HepG2 (cell line): ENCODE results near the gene TMEM186. TPM values are rescaled to one million over a fixed set of nuclear protein-coding genes. Genes with fewer than 3 reads are reported as not detected.

Experiments used
- CREB1 ChIP-seq, 2 experiments: fragments of 450-650 bp in 1 of 2; IDR thresholded peaks; 2 replicates each; pipeline ENCODE4 v1.6.1; 2016 to 2017; ENCODE audit warnings: control low read depth in 1 of 2, mild to moderate bottlenecking in 1 of 2, missing compliant biosample characterization in 1 of 2, missing genetic modification characterization in 1 of 2
- FOXP4 ChIP-seq: sonication (generic); formaldehyde crosslinking; IDR thresholded peaks from 2 replicates; pipeline ENCODE4 v1.4.0; 2020; ENCODE audit warnings: missing genetic modification reagents
- GATAD2A ChIP-seq: IDR thresholded peaks from 2 replicates; pipeline ENCODE4 v1.6.1; 2016
- KDM1A ChIP-seq: IDR thresholded peaks from 2 replicates; pipeline ENCODE4 v1.6.1; 2016; ENCODE audit warnings: missing compliant biosample characterization
- KLF11 ChIP-seq: IDR thresholded peaks from 2 replicates; pipeline ENCODE4 v1.6.1; 2016; ENCODE audit warnings: missing compliant biosample characterization
- LBX2 ChIP-seq: sonication (generic); formaldehyde crosslinking; IDR thresholded peaks from 2 replicates; pipeline ENCODE4 v1.5.0; 2020; ENCODE audit warnings: missing genetic modification reagents, mild to moderate bottlenecking, borderline replicate concordance
- MBNL3 ChIP-seq: fragments of 250-450 bp; sonication (Bioruptor Pico); conservative IDR thresholded peaks from 2 replicates; pipeline ENCODE4 v1.8.0; 2022; ENCODE audit warnings: mild to moderate bottlenecking, inconsistent platforms
- SAP130 ChIP-seq: IDR thresholded peaks from 2 replicates; pipeline ENCODE4 v1.6.1; 2016; ENCODE audit warnings: low read depth
- TARDBP ChIP-seq: sonication (generic); formaldehyde crosslinking; IDR thresholded peaks from 2 replicates; pipeline ENCODE4 v1.8.0; 2022; ENCODE audit warnings: mild to moderate bottlenecking, missing genetic modification reagents
- U2AF1 ChIP-seq: fragments of 200-400 bp; formaldehyde crosslinking; optimal IDR thresholded peaks from 2 replicates; pipeline ENCODE3; 2017; ENCODE audit warnings: mild to moderate bottlenecking, low read depth, low read length
- ZBTB10 ChIP-seq: sonication (generic); formaldehyde crosslinking; IDR thresholded peaks from 2 replicates; pipeline ENCODE4 v1.4.0; 2020; ENCODE audit warnings: missing genetic modification reagents, borderline replicate concordance
- ZHX2 ChIP-seq, 2 experiments: sonication (generic) in 1 of 2; formaldehyde crosslinking in 1 of 2; IDR thresholded peaks; 2 replicates each; pipeline versions ENCODE4 v1.6.1 to v1.9.0; 2014 to 2022; ENCODE audit warnings: antibody characterized with exemption in 1 of 2, borderline replicate concordance in 1 of 2, inconsistent platforms in 1 of 2, low read depth in 1 of 2, missing genetic modification reagents in 1 of 2
- ZNF138 ChIP-seq: sonication (generic); formaldehyde crosslinking; IDR thresholded peaks from 2 replicates; pipeline ENCODE4 v1.5.0; 2020; ENCODE audit warnings: mild to moderate bottlenecking, low read depth, missing genetic modification reagents
- ZNF430 ChIP-seq: sonication (generic); formaldehyde crosslinking; IDR thresholded peaks from 2 replicates; pipeline ENCODE4 v1.9.0; 2021; ENCODE audit warnings: mild to moderate bottlenecking, missing genetic modification reagents
- ZNF546 ChIP-seq: sonication (generic); formaldehyde crosslinking; conservative IDR thresholded peaks from 2 replicates; pipeline ENCODE4 v1.8.1; 2023; ENCODE audit warnings: mild to moderate bottlenecking, missing genetic modification reagents
- polyA plus RNA-seq, 8 experiments: library from polyadenylated mRNA; depleted of rRNA in 3 of 8; stranded (reverse) in 7 of 8; unstranded in 1 of 8; fragments of >200 nt; fragmentation: Illumina TruSeq in 4 of 8; extraction: Trizol in 4 of 8; gene quantifications; 2 replicates each; pipeline versions ENCODE4 v1.2.1 to v1.2.3, GENCODE V29; 2011 to 2016; ENCODE audit warnings: low read depth in 4 of 8, missing spikeins in 1 of 8, mixed read lengths in 1 of 8; ENCODE audit not compliant: insufficient read depth in 1 of 8
- total RNA-seq, 5 experiments: library from RNA; depleted of rRNA; stranded (reverse); fragments of >200 nt; fragmentation: Illumina TruSeq; extraction: Trizol; gene quantifications; 2 replicates each; pipeline ENCODE4 v1.2.3, GENCODE V29; 2016; ENCODE audit warnings: low read depth in 1 of 5

The TMEM186 gene
- total and polyA plus RNA-seq, 2 of the 13 experiments (the other 11 are each of a cell fraction or from before 2014, with no cell fraction given), result 16.2 to 19.3 TPM

- TF ChIP-seq FOXP4 (CRISPR knock-in tag) (peak; percentile 89), MBNL3 (CRISPR knock-in tag) (no peak), SAP130 (CRISPR knock-in tag) (peak; percentile 100), LBX2 (CRISPR knock-in tag) (peak; percentile 98), ZNF430 (peak; percentile 99), KLF11 (CRISPR knock-in tag) (peak; percentile 40; the same call in 1 of the 2 replicates), GATAD2A (CRISPR knock-in tag) (peak; percentile 71), ZBTB10 (CRISPR knock-in tag) (no peak), KDM1A (no peak), CREB1 (IDR thresholded peaks at IDR 0.05) (peak; percentile 79), CREB1 (CRISPR knock-in tag; IDR thresholded peaks at IDR 0.05) (peak; percentile 91), U2AF1 (peak; percentile 99), ZHX2 (IDR thresholded peaks at IDR 0.05; ENCODE audit: low read depth) (no peak; the same call in 1 of the 2 replicates), ZHX2 (CRISPR knock-in tag; IDR thresholded peaks at IDR 0.05; ENCODE audit: borderline replicate concordance) (no peak), ZNF138 (peak; percentile 90), ZNF546 (CRISPR knock-in tag) (peak; percentile 98), TARDBP (peak; percentile 98)
Measured at GRCh38 chr16:8797364-8798173, at the start of gene TMEM186, which contains the start of gene PMM2 (continued).
